HepG2 (cell line): ENCODE results near the gene DRAP1. TPM values are rescaled to one million over a fixed set of nuclear protein-coding genes. Genes with fewer than 3 reads are reported as not detected.

Experiments used
- KDM4B ChIP-seq: sonication (generic); formaldehyde crosslinking; IDR thresholded peaks from 2 replicates; pipeline ENCODE4 v1.4.0; 2020; ENCODE audit warnings: missing genetic modification reagents
- KMT2A ChIP-seq: sonication (generic); formaldehyde crosslinking; IDR thresholded peaks from 2 replicates; pipeline ENCODE4 v1.4.0; 2020; ENCODE audit warnings: missing genetic modification reagents
- MAFF ChIP-seq: IDR thresholded peaks from 2 replicates; pipeline ENCODE4 v1.6.1; 2011; ENCODE audit warnings: low read depth, low read length, improper control_type of control experiment
- MED13 ChIP-seq: sonication (generic); formaldehyde crosslinking; IDR thresholded peaks from 2 replicates; pipeline ENCODE4 v1.5.0; 2020; ENCODE audit warnings: missing genetic modification reagents
- MTA1 ChIP-seq: sonication (generic); formaldehyde crosslinking; IDR thresholded peaks from 2 replicates; pipeline ENCODE4 v1.4.0; 2020; ENCODE audit warnings: missing genetic modification reagents, mild to moderate bottlenecking, borderline replicate concordance
- TGIF2 ChIP-seq: IDR thresholded peaks from 2 replicates; pipeline ENCODE4 v1.6.1; 2016; ENCODE audit warnings: control low read depth, missing compliant biosample characterization
- ZNF264 ChIP-seq: sonication (generic); formaldehyde crosslinking; IDR thresholded peaks from 2 replicates; pipeline ENCODE4 v1.4.0; 2020; ENCODE audit warnings: missing genetic modification reagents
- ZNF34 ChIP-seq: sonication (generic); formaldehyde crosslinking; IDR thresholded peaks from 2 replicates; pipeline ENCODE4 v1.4.0; 2020; ENCODE audit warnings: mild to moderate bottlenecking, missing genetic modification reagents, borderline replicate concordance
- ZNF367 ChIP-seq: sonication (generic); formaldehyde crosslinking; IDR thresholded peaks from 2 replicates; pipeline ENCODE4 v1.4.0; 2020; ENCODE audit warnings: missing genetic modification reagents, borderline replicate concordance
- ZNF383 ChIP-seq: sonication (generic); formaldehyde crosslinking; IDR thresholded peaks from 2 replicates; pipeline ENCODE4 v1.4.0; 2020; ENCODE audit warnings: missing genetic modification reagents, mild to moderate bottlenecking, borderline replicate concordance
- ZNF883 ChIP-seq: sonication (generic); formaldehyde crosslinking; IDR thresholded peaks from 2 replicates; pipeline ENCODE4 v1.5.1; 2020; ENCODE audit warnings: mild to moderate bottlenecking, missing genetic modification reagents; ENCODE audit errors: not compliant biosample characterization
- polyA plus RNA-seq, 8 experiments: library from polyadenylated mRNA; depleted of rRNA in 3 of 8; stranded (reverse) in 7 of 8; unstranded in 1 of 8; fragments of >200 nt; fragmentation: Illumina TruSeq in 4 of 8; extraction: Trizol in 4 of 8; gene quantifications; 2 replicates each; pipeline versions ENCODE4 v1.2.1 to v1.2.3, GENCODE V29; 2011 to 2016; ENCODE audit warnings: low read depth in 4 of 8, missing spikeins in 1 of 8, mixed read lengths in 1 of 8; ENCODE audit not compliant: insufficient read depth in 1 of 8
- total RNA-seq, 5 experiments: library from RNA; depleted of rRNA; stranded (reverse); fragments of >200 nt; fragmentation: Illumina TruSeq; extraction: Trizol; gene quantifications; 2 replicates each; pipeline ENCODE4 v1.2.3, GENCODE V29; 2016; ENCODE audit warnings: low read depth in 1 of 5
- TF ChIP-seq, protein P1 (sequence below): sonication (generic); formaldehyde crosslinking; IDR thresholded peaks from 2 replicates; pipeline ENCODE4 v1.8.1; 2023; ENCODE audit warnings: mild to moderate bottlenecking, missing genetic modification reagents, borderline replicate concordance
- TF ChIP-seq, protein P2 (sequence below): sonication (generic); formaldehyde crosslinking; IDR thresholded peaks from 2 replicates; pipeline ENCODE4 v1.9.0; 2022; ENCODE audit warnings: missing genetic modification reagents, mild to moderate bottlenecking, borderline replicate concordance
- TF ChIP-seq, protein P3 (sequence below): sonication (generic); formaldehyde crosslinking; IDR thresholded peaks from 2 replicates; pipeline ENCODE4 v1.5.0; 2020; ENCODE audit warnings: mild to moderate bottlenecking, missing genetic modification reagents
- TF ChIP-seq, protein P4 (sequence below): IDR thresholded peaks from 2 replicates; pipeline ENCODE4 v1.6.1; 2016; ENCODE audit warnings: low read depth, control low read depth
- TF ChIP-seq, protein P5 (sequence below): sonication (generic); formaldehyde crosslinking; conservative IDR thresholded peaks from 2 replicates; pipeline ENCODE4 v1.4.0; 2020; ENCODE audit warnings: missing genetic modification reagents
- TF ChIP-seq, protein P6 (sequence below): sonication (generic); formaldehyde crosslinking; IDR thresholded peaks from 2 replicates; pipeline ENCODE4 v1.8.1; 2023; ENCODE audit warnings: mild to moderate bottlenecking, missing genetic modification reagents

DRAP1 gene
- total and polyA plus RNA-seq, 2 of the 13 experiments (the other 11 are each of a cell fraction or from before 2014, with no cell fraction given): 46.8 to 52.3 TPM

DNA sequence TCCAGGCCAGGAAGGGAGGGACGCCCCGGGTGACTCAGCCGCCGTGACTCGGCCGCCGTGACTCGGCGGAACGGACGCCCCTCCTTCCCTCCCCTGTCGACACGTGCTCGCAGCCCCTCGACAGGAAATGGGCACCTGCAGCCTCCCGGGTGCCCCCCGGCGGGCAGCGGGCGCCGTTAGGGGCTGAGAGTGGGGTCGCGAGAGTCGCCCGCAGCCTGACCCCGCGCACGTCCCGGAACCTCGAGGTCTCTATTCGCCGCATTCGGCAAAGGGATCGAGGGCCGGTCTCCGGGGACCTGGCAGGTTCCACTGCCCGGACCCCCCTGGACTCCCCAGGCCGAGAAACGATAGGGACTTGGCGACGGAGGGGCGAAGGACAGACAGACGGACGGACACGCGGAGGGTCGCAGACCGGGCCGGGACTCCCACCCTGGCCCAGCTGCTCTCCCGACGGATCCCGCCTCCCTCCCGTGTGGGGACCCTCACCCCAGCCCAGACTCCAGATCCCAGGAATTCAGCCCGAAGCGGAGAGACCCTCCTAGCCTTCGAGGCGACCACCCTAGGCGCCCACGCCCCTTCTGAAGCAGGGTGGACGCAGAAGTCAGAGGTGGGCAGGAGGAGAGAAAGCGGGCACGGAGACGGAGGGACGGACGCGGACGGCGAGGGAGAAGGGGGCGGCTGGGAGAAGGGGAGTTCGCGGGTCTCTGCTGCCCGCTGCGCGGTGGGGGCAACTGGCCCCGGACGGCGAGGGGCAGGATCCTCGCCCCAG lies 19.7 kb upstream of the DRAP1 start (continued):
- TF ChIP-seq, protein P1, sequence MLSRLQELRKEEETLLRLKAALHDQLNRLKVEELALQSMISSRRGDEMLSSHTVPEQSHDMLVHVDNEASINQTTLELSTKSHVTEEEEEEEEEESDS (CRISPR knock-in tag): peak; percentile 78; the same call in 1 of the 2 replicates
- TF ChIP-seq MAFF (no peak; the same call in 1 of the 2 replicates), ZNF367 (CRISPR knock-in tag) (no peak), KMT2A (CRISPR knock-in tag) (no peak; the same call in 1 of the 2 replicates), ZNF264 (CRISPR knock-in tag) (no peak), KDM4B (no peak), MED13 (no peak), MTA1 (CRISPR knock-in tag) (peak; percentile 59; the same call in 1 of the 2 replicates), TGIF2 (CRISPR knock-in tag) (no peak; the same call in 1 of the 2 replicates), ZNF34 (CRISPR knock-in tag) (no peak), ZNF883 (CRISPR knock-in tag) (peak; percentile 25), ZNF383 (CRISPR knock-in tag) (no peak)
- TF ChIP-seq, protein P2, sequence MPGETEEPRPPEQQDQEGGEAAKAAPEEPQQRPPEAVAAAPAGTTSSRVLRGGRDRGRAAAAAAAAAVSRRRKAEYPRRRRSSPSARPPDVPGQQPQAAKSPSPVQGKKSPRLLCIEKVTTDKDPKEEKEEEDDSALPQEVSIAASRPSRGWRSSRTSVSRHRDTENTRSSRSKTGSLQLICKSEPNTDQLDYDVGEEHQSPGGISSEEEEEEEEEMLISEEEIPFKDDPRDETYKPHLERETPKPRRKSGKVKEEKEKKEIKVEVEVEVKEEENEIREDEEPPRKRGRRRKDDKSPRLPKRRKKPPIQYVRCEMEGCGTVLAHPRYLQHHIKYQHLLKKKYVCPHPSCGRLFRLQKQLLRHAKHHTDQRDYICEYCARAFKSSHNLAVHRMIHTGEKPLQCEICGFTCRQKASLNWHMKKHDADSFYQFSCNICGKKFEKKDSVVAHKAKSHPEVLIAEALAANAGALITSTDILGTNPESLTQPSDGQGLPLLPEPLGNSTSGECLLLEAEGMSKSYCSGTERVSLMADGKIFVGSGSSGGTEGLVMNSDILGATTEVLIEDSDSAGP: peak; percentile 73; the same call in 1 of the 2 replicates
- TF ChIP-seq, protein P3, sequence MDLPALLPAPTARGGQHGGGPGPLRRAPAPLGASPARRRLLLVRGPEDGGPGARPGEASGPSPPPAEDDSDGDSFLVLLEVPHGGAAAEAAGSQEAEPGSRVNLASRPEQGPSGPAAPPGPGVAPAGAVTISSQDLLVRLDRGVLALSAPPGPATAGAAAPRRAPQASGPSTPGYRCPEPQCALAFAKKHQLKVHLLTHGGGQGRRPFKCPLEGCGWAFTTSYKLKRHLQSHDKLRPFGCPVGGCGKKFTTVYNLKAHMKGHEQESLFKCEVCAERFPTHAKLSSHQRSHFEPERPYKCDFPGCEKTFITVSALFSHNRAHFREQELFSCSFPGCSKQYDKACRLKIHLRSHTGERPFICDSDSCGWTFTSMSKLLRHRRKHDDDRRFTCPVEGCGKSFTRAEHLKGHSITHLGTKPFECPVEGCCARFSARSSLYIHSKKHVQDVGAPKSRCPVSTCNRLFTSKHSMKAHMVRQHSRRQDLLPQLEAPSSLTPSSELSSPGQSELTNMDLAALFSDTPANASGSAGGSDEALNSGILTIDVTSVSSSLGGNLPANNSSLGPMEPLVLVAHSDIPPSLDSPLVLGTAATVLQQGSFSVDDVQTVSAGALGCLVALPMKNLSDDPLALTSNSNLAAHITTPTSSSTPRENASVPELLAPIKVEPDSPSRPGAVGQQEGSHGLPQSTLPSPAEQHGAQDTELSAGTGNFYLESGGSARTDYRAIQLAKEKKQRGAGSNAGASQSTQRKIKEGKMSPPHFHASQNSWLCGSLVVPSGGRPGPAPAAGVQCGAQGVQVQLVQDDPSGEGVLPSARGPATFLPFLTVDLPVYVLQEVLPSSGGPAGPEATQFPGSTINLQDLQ (CRISPR knock-in tag): no peak
- TF ChIP-seq, protein P4, sequence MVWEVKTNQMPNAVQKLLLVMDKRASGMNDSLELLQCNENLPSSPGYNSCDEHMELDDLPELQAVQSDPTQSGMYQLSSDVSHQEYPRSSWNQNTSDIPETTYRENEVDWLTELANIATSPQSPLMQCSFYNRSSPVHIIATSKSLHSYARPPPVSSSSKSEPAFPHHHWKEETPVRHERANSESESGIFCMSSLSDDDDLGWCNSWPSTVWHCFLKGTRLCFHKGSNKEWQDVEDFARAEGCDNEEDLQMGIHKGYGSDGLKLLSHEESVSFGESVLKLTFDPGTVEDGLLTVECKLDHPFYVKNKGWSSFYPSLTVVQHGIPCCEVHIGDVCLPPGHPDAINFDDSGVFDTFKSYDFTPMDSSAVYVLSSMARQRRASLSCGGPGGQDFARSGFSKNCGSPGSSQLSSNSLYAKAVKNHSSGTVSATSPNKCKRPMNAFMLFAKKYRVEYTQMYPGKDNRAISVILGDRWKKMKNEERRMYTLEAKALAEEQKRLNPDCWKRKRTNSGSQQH: no peak
- TF ChIP-seq, protein P5, sequence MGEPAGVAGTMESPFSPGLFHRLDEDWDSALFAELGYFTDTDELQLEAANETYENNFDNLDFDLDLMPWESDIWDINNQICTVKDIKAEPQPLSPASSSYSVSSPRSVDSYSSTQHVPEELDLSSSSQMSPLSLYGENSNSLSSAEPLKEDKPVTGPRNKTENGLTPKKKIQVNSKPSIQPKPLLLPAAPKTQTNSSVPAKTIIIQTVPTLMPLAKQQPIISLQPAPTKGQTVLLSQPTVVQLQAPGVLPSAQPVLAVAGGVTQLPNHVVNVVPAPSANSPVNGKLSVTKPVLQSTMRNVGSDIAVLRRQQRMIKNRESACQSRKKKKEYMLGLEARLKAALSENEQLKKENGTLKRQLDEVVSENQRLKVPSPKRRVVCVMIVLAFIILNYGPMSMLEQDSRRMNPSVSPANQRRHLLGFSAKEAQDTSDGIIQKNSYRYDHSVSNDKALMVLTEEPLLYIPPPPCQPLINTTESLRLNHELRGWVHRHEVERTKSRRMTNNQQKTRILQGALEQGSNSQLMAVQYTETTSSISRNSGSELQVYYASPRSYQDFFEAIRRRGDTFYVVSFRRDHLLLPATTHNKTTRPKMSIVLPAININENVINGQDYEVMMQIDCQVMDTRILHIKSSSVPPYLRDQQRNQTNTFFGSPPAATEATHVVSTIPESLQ (CRISPR knock-in tag): no peak
- TF ChIP-seq, protein P6, sequence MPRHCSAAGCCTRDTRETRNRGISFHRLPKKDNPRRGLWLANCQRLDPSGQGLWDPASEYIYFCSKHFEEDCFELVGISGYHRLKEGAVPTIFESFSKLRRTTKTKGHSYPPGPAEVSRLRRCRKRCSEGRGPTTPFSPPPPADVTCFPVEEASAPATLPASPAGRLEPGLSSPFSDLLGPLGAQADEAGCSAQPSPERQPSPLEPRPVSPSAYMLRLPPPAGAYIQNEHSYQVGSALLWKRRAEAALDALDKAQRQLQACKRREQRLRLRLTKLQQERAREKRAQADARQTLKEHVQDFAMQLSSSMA: no peak
